ENCODE results near the gene PRM1.

The PRM1 gene

DNA sequence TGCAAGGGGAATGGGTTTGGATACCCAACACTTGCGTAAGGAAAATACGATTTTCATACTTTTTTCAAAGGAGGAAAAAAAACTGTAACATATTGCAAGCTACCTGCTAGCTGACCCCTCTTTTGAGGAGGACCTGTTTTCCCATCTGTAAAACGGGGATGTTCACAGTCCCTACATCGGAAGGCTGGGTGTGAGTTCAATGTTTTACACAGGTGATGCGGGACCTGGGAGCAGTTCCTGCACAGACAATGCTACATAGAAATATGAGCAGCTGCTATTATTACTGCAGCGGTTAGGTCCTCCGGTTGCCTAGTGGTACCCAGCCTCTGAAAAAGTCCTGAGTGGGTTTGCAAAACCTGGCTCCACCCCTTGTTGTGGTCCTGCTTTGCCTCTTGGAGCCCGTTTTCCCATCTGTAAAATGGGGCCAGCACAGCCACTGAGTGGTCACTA is 28.6 kb downstream of the PRM1 start:
- DNase-seq, result peak in 1 of 5 experiments; percentile 42

DNA sequence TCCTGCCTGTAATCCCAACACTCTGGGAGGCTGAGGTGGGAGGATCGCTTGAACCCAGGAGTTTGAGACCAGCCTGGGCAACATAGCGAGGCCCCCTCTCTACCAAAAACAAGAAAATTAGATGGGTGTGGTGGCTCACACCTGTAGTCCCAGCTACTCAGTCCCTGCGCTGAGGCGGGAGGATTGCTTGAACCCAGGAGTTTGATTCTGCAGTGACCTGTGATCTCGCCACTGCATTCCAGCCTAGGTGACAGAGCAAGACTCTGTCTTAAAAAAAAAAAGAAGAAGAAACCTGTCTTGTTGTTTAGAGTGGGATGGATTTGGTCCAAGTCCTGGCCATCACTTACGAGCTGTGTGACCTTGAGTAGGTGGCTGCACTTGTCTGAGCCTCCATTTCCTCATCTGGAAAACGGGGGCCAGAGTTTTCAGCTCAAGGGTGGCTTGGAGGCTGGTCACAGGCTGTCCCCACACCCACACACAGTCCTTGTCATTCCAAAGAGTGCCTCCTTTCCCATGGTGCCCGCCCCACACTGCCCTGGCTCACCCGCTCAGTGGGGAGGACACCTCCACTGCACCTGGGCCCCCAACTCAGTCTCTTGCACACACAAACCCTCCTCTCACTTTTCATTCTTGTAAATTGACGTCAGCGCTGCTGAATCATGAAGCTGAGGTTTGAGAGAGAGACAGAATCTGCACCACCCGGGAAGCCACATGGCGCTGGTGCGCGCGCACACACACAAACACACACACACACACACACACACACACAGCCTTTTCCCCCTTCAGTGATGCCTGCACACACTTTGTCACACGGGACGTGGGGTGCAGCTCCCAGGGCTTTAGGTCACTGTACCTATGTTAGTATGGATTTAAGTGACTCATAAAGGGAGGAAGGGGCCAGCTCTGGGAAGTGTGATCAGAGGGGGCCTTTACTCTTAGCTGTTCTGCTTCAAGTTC is 29.3 kb downstream of the PRM1 start:
- DNase-seq, result peak in 4 of 5 experiments; percentile 65 to 96 (median 70)

DNA sequence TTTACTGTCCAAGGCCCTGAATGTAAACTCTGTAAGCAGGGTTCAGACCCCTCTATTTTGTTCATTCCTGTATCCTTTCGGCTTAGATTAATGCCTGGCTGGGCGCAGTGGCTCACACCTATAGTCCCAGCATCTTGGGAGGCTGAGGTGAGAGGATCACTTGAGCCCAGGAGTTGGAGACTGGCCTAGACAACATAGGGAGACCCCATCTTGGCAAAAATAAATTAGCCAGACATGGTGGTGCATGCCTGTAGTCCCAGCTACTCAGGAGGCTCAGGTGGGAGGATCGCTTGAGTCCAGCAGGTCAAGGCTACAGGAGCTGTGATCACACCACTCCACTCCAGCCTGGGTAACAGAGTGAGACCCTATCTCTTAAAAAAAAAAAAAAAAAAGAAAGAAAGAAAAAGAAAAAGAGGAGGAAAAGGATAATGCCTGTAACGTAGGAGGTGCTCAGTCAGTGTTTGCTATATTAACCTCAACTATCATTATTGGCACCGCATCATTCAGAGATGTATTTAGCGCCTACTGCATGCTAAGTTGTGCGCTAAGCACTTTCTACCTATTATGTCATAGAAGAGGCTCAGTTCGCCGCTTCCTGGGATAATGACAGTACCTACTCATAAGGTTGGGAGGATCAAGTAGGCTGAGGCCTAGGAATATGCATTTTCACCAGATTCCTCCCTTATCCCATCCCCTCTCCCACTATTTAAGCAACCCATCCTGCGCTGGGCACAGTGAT is 30.2 kb downstream of the PRM1 start:
- DNase-seq, result peak in 1 of 5 experiments; percentile 48

DNA sequence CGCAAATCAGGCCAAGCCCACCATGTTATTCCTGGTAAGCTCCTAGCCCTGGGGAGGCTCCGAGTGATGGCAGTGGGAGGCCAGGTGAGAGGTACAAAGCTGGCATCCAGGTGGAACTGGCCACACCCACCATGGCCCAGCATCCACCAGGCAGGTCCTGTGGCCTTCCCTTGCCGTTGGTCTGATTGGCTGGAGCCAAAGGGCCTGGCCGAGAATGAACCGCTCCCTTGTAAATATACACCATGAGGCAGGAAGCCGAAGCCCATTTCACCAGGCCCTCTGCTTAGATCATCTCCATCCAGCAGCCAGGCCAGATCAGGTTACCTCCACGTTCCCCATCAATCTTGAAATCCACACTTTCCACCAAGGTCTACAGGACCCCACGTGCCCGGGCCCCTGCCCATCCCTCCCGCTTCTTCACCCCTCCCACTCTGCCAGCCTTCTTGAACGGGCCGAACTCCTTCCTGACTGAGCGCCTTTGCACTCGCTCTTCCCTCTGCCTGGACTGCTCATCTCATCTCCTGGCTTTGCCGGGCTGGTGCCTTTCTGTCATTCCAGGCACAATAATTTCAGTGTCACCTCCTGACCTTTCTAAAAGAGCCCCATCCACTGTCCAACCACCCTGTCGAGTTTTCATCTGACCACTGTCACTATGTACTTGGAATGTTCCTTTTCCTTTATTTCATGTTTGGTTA is 30.9 kb downstream of the PRM1 start:
- DNase-seq, result peak in 1 of 5 experiments; percentile 64

DNA sequence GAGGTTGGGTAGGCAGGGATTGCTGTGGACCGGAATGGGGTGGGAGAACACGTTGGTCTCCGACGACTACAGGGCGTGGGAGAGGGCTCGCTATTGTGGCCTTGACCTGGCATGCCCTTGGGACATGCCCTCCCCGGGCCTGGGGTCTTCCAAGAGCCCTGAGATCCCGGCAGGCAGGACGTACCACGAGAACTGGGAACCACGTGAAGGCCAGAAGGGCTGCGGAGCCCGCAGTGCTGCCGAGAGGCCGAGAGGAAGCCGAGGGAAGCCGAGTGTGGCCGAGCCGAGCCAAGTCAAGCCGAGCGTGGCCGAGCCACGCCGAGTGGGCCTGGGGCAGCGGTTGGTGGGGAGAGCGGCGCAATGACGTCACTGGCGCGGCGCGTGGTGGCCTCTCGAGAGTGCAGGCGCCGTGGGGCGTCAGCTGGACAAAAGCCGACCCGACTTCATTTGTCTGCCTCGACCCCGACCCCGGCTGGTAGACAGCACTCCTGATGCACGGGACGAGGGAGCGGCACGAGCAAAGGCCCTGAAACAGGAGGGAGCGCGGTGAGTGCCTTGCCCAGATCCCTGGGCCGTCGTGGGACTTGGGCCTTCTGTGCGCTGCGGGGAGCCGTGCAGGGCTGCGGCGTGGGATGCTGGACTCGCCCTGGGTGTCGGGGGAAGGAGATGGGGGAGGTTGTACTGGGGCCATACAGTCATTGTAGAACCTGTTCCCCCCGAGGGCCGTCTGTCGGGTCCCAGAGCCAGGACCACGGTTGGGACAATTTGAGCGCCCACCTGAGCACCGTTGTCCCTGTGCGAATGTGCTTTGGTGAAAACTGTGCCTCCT is 31.7 kb downstream of the PRM1 start:
- DNase-seq, result peak in 1 of 5 experiments; percentile 59

DNA sequence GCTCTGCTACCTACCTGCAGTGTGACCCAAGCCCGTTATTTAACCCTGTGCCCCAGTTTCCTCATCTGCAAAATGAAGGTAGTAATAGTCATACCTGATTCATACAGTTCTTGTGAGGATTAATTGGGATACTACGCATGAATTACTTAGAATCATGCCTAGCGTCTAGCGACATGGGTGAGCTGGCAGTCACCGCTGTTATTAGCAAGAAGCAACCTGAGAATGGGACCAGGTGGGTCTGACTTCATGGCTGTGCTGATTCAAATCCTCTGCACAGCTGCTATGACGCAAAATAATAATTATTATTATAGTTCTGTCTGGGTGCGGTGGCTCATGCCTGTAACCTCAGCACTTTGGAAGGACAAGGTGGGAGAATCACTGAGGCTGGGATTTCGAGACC is 33.0 kb downstream of the PRM1 start:
- DNase-seq, result no peak

DNA sequence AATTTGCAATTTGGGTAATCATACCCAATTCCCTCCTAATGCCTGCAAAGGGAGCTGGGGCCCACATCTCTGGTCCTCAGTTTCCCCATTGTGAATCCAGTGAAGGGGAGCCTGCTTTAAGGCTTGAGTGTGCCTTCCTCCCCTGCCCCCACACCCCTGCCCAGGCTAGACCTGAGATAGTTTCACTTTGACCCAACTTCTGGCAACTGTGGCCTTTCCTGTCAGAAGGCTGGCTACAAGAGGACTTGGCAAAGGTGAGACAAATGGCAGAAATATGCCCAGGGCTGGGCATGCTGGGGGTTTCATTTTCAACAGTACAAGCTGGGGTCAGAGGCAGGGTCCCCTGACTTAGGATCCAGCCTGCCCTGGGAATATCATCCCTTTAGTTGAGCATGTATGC is 35.1 kb downstream of the PRM1 start:
- peak in 1 of 5 experiments; percentile 63 for DNase-seq

DNA sequence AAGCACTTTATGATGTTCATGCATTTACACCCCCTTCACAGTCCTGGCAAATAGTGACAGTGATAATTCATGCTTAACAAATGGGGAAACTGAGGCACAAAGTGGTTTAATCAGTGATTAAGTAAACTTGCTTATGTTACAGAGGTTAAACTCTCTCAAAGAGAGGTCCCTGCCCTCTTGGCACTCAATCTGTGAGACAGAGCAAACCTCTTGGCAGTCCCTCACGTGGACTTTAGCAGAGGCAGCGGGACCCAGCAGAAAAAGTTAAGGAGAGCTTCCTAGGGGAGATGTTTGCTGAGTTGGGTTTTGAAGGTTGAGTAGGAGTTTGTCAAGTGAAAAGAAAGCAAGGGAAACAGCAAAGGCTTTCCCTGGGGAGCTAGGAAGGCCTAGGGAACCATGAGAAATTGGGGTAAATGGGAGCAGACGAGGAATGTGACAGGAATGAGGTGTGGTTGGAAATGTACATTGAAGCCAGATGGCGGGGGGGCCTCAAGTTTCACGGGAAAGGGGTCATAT is 35.9 kb downstream of the PRM1 start:
- no peak for DNase-seq

DNA sequence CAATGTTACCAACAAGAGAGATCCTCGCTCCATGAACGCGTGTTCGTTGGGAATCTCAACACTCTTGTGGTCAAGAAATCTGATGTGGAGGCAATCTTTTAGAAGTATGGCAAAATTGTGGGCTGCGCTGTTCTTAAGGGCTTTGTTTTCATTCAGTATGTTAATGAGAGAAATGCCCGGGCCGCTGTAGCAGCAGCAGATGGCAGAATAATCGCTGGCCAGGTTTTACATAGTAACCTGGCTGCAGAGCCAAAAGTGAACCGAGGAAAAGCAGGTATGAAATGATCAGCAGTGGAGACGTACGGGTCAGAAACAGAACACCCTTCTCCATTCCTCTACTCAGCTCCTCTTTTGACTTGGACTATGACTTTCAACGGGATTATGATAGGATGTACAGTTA is 38.5 kb downstream of the PRM1 start:
- no peak for DNase-seq

DNA sequence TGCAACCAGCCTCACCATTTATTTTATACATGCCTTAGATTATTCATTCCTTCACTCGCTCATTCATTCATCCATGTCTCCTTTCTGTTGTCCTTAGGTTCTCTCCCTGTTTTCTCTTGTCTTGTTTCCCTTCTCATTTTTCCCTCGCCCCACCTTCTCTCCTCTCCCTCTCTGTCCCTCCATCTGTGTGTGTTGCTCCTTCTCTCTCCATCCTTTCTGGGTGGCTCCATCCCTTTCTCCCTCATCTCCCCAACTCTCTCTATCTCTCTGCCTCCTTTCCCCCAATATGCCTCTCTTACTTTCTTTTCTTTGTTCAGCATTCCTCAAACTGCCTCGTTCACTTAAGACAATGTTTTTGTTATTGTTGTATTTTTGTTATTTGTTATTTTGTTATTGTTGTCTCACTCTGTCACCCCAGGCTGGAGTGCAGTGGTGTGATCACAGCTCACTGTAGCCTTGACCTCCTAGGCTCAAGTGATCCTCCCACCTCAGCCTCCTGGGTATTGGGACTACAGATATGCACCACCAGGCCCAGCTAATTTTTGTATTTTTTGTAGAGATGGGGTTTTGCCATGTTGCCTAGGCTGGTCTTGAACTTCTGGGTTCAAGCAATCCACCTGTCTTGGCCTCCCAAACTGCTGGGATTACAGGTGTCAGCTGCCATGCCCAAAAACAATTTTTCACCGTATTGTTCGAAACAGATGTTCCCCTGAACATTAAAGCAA is 39.5 kb downstream of the PRM1 start:
- no peak for DNase-seq

DNA sequence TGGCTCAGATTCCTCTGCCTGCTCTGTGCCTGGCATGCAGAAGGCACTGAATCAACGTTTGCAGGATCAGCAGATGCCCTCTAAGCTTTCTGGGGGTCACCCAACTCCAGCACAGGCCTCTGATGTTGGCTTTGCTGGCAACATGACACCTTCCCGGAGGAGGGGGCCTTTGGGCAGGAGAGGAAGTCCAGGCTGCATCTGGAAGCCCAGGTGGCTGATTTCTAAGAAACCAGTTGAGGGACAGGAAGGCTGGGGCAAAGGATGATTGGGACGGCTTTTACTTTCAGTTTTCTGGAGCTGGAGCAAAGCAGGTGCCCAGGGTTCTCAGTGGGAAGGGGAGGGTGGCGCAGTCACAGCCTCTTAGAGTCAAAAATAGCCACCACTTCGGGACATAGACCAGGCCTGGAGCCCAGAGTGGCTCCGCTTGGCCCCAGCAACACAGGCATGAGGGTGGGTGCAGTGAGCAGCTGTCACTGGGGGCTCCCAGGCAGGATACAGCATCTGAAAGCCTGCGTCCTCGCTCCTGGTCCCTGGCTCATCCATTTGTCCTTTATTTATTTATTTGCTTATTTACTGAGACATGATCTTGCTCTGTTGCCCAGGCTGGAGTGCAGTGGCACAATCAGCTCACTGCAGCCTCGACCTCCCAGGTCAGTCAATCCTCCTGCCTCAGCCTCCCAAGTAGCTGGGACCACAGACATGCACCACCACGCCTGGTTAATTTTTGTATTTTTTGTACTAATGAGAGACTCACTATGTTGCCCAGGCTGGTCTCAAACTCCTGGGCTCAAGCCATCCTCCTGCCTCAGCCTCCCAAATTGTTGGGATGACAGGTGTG is 40.3 kb downstream of the PRM1 start:
- DNase-seq, result no peak

DNA sequence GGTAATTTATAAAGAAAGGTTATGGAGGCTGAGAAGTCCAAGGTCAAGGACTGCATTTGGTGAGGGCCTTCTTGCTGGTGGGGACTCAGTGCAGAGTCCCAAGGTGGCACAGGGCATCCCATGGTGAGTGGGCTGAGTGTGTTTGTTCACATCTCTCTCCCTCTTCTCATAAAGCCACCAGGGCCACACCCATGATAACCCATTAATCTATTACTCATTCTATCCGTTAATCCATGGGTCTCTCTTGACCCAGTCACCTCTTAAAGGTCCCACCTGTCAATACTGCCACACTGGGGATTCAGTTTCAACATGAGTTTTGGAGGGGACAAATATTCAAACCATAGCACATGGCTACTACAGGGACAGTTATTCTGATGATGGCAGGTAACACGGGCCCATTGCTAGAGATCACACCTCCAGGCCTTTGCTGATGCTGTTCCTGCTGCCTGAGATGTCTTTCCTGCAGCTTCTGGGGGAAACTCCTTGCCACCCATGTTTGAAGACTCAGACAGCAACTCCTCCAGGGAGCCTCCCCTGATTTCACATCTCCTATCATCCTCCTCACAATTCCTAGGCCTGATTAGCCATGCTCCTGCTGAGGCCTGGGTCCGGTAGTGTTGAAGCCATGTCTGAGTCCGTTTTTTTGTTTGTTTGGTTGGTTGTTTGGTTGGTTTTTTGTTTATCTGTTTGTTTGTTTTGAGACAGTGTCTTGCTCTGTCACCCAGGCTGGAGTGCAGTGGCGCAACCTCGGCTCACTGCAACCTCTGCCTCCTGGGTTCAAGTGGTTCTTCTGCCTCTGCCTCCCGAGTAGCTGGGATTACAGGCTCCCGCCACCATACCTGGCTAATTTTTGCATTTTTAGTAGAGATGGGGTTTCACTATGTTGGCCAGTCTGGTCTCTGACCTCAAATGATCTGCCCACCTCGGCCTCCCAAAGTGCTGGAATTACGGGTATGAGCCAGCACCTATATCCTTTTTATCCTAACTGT is 41.2 kb downstream of the PRM1 start:
- DNase-seq, result no peak

DNA sequence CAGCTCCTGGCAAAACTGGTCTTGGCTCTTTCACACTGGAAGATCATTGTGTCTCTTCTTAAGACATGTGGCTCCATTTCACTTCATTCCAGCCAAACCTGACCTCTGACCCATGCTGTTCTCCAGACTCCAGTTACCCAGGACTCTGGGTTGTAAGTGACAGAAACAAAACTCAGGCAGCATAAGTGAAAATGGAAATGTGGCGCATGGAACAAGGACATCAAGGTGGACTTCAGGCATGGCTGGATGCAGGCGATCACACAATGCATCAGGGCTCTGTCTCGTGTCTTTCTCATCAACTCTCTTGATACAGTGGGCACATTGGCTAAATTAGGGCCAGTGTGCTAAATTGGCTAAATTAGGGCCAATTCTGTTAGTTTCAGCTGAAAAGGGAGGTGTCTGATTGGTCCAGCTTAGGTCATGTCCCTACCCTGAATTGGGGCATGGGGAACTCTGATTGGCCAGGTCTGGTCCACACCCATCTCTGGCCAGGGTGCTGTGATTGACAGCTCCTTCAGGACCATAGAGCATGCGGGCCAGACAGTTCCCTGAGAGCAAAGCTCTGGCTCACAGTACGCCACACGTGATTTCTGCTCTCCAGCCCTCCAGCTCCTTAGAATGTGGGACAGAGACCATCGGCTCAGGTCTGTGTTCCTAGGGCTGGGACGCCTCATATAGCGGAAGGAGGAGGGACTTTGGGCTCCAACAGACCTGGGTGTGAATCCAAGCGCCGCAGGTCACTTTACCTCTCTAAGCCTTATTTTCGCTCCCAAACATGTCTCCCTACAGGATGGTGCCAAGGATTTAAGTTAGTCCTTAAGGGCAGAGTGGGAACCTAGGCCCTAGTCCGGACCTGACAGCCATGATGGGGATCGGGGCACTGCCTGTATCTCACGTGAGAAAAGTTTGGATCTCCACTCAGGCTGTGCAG is 42.6 kb downstream of the PRM1 start:
- no peak for DNase-seq

DNA sequence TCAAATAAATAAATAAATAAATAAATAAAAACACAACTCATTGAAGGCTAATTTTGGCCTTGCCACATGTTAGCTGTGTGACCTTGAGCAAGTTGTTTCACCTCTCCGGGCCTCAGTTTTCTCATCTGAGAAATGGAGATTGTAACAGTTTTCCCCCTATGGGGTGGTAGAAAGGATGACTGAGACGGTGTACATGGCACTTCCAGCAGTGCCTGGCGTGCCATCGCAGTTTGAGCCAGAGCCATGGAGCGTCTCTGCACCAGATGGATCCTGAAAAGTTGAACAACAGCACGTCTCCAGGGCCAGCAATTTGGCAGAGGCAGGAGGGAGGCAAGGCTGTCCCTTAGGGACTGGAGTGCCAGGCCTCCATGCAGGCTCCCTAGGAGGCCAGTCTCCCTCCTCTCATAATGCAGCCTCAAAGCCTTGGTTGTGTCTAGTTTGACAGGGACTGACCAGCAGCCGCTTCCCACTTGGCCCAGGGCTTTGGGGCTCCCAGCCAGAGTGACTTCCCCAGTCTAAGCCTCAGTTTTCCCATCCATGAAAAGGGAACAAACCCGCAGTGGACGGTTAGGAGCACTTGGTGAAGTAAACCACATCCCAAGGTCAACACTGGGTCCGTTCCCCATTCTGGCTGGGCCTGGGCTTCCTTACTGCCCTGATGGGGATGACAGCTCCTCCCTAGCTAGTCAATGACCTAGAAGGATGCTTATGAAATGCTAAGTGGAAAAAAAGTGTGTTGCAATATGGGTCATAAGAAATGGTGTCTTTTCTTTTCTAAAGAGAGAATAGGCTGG is 44.5 kb downstream of the PRM1 start:
- no peak for DNase-seq

DNA sequence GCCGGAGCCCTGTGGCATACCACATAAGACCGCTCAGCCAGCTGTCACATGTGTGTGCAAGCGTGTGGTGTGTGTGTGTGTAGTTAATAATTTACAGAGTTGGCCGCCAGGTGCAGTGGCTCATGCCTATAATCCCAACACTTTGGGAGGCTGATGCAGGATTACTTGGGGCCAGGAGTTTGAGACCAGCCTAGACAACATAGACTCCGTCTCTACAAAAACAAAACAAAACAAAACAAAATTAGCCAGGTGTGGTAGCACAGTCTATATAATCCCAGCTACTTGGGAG is 45.5 kb downstream of the PRM1 start:
- DNase-seq, result no peak

DNA sequence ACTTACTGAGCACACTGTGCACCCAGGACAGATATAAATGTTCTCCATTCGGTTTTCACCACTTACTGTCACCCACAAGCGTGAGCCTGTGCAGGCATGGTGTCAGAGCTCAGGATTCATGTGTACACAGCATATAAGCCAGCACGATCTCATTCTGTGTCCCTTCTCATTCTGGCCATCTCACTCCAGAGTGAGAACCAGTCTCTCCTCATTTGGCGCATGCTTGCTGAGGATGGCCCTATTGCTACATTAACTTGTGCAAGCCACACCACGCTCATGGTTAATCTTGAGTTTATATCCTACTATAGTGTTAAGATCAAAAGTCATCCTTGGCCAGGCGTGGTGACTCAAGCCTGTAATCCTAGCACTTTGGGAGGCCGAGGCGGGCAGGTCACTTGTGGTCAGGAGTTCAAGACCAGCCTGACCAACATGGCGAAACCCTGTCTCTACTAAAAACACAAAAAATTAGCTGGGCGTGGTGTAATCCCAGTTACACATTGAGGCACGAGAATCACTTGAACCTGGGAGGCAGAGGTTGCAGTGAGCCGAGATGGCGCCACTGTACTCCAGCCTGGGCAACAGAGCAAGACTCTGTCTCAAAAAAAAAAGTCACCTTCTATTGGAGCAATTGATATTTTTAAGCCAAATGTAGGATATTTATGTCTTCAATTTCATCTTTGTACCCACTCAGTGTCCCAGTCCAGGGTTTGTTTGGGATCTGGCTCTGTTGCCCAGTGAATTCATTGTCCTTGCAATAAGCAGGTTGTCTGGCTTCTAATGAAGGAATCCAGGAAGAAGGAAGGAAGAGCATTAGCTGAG is 46.0 kb downstream of the PRM1 start:
- no peak for DNase-seq
